Daoy (cell line): ENCODE data around the gene NYAP1. TPM values are rescaled to one million over a fixed set of nuclear protein-coding genes. Genes with fewer than 3 reads are reported as not detected.
"Not testable (repeated sequence)": the region's sequence is repeated elsewhere in the genome, so short reads cannot be mapped to it uniquely, and the experiment has no call there.

Source experiments
- DNase-seq: peaks from one replicate; pipeline ENCODE4 v3.0.0-alpha.2; 2015; ENCODE audit warnings: low read depth
- total RNA-seq: library from RNA; depleted of rRNA; stranded (reverse); fragments of >200 nt; shearing (Covaris generic); gene quantifications from 2 replicates; pipeline ENCODE4 v1.2.3, GENCODE V29; 2014

The NYAP1 gene
- total RNA-seq, 1 experiment from 2014 or later = 0.06 TPM

GRCh38 chr7:100483090-100483721, 521 bp upstream of the NYAP1 start:
- peak; percentile 81 for DNase-seq

- no peak for DNase-seq
Measured at GRCh38 chr7:100484673-100485045, 932 bp downstream of the NYAP1 start.

- DNase-seq = no peak
Measured at GRCh38 chr7:100485471-100485876, 1.7 kb downstream of the NYAP1 start.

- DNase-seq = no peak
Measured at GRCh38 chr7:100486111-100486636, 2.4 kb downstream of the NYAP1 start.

GRCh38 chr7:100486753-100487446, 3.2 kb downstream of the NYAP1 start:
- DNase-seq = peak; percentile 49

- DNase-seq = no peak
Measured at GRCh38 chr7:100488333-100489095, 4.8 kb downstream of the NYAP1 start.

- no peak for DNase-seq
Measured at GRCh38 chr7:100489121-100489520, 5.4 kb downstream of the NYAP1 start.

GRCh38 chr7:100489824-100490223, 6.1 kb downstream of the NYAP1 start:
- peak; percentile 95 for DNase-seq

- no peak for DNase-seq
Measured at GRCh38 chr7:100490483-100491191, 6.9 kb downstream of the NYAP1 start.

- DNase-seq = no peak
Measured at GRCh38 chr7:100491192-100491578, 7.5 kb downstream of the NYAP1 start.

- DNase-seq = no peak
Measured at GRCh38 chr7:100492738-100493475, 9.2 kb downstream of the NYAP1 start.

- DNase-seq = peak; percentile 65
Measured at GRCh38 chr7:100493476-100494264, 9.9 kb downstream of the NYAP1 start.

- no peak for DNase-seq
Measured at GRCh38 chr7:100496509-100496908, 12.8 kb downstream of the NYAP1 start.

- DNase-seq = not testable (repeated sequence)
Measured at GRCh38 chr7:100500743-100501142, 17.0 kb downstream of the NYAP1 start.

- DNase-seq = not testable (repeated sequence)
Measured at GRCh38 chr7:100504031-100504430, 20.3 kb downstream of the NYAP1 start.

GRCh38 chr7:100504887-100505611, 21.3 kb downstream of the NYAP1 start:
- DNase-seq = no peak

- no peak for DNase-seq
Measured at GRCh38 chr7:100506356-100506923, 22.7 kb downstream of the NYAP1 start.

GRCh38 chr7:100509231-100509630, 25.5 kb downstream of the NYAP1 start:
- peak; percentile 97 for DNase-seq
